Measurements from ENCODE around the gene MCRIP1.

- TF ChIP-seq EZH2 (IDR thresholded peaks at IDR 0.05; ENCODE audit: insufficient read depth, poor library complexity, severe bottlenecking) (no peak), EZH2phosphoT487 (IDR thresholded peaks at IDR 0.05; ENCODE audit: insufficient read depth, low read depth) (no peak)
Measured at GRCh38 chr17:81866440-81867169, 33.5 kb upstream of the MCRIP1 start.
